Measurements from ENCODE around the gene SNX25.
A peak's percentile ranks its signal among the peaks of the same experiment; 100 is the strongest.

The SNX25 gene

DNA sequence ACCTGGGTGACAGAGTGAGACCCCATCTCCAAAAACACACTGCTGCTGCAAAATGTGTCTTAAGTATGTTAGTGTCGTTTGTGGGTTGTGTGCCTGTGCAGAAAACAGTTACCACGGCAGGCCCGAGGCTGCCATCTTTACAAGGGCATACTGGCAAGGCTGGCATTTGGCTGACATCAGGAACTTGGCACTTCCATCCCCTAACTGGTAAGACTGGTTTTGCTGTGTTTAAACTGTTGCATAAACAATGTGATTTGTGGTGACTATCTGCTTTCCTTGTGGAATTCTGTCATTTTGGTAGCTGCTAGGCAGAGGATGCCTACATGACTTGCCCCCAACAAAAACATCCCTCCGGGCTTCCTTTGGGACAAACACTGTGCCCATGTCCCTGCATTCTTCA lies 174.1 kb downstream of the SNX25 start:
- no peak for DNase-seq

DNA sequence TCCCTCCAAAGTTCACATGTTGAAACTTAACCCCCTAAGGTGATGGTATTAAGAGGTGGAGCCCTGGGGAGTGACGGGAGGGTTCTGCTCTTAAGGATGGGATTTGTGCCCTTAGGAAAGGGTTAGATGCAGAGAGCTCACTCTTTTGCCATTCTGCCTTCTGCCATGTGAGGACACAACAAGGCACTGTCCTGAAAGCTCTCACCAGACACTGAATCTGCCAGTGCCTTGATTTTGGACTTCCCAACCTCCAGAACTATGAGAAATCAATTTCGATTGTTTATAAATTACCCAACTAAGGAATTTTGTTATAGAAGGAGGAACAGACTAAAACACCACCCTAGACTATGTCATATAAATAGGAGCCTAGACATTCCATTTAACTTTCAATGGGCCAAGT lies 174.7 kb downstream of the SNX25 start:
- DNase-seq = no peak

DNA sequence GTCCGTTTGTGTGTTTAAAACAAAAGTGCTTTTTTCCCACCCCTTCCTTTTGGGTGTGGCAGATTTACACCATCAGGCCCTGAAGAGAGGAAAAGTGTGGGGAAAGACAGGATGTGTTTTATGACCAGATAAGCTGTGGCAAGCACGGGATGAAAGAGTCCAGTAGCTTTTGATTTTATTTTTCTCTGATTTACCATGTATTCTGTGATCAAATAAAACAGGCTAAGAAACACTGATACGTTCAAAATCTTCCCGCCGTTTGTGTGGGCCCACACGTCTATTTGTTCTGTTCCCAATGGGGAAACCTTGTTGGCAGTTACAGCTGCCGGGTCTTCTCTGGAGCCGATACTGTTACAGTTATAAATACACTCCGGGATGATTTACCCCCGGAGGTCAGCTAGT lies 175.5 kb downstream of the SNX25 start:
- DNase-seq = no peak

DNA sequence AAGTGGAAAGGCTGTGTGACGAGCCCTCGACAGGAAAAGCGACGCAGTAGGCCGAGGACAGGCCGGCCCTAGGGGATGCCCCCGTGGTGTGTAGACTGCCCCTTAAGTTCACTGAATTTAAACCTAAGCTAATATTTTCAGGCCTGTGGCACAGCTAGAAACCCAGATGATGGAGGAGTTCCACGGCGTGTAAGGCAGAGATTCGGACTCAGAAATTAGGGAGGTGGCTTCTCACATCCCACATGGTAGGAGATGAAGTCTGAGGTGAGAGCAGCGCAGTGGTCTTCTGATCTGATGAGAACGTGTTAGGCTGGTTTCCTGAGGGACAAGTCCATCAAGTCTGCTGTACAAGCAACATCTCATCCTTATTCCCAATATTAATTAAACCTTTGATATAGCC lies 178.6 kb downstream of the SNX25 start:
- DNase-seq = no peak

DNA sequence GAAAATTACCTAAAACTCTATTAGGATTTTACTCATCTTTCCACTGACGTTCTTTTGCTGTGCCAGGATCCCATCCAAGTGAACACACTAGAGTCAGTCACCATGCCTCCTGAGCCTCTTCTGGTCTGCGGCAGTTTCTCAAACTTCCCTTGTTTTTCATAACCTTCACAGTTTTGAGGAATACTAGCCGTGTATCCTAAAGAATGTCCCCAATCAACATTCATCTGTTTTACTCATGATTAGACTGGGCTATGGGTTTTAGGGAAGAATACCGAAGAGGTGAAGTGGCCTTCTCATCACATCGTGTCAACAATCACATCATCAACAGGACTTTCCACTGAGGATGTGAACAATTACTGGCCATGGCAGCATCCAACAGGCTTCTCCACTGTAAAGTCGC lies 181.5 kb downstream of the SNX25 start:
- no peak for DNase-seq

DNA sequence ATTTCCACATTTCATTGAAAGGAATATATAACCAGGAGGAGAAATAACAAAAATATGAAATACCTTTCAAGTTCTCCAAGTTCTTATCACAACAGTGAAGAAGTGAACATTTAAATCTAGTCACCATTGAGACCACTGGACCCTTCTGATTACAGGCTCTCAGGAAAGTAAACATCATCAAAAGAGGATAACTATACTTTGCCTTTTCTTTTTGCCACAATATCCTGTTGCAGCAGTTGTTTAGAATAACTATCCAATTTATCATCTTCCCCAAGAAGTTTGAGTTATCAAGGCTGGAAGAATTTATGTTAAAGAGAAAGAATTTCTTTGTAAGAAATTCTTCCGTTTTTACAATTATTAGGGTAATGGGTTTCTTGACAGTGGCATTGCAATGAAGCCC lies 182.8 kb downstream of the SNX25 start:
- DNase-seq = no peak

DNA sequence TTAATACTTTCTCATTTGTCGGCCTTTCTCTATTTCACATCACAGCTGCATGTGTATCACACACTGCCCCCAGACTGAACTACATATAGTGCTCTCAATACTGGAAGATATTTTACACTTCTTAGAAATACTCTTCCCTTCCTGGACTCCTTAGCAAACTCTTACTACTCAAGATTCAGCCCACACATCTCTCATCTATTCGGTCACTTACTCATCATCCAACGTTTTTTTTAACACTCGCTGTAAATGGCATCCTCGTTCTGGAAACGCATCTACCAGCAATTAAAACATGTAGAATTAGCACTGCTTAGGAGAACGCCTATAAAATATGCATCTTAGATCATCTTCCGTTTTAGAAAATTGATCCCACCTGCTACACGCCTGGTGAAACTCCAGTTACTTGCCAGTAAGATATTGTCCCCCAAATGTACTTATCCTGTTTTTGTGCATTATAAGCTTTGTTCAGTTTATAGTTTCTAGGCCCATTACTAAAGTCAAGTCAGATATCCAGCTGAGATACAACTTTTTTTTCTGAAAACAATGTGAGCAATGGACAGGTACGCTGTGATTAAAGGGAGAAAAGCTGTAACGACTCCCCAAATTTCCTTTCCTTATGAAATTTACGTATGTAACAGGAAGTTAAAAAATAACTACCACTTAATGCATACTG lies 185.3 kb downstream of the SNX25 start:
- DNase-seq = no peak

DNA sequence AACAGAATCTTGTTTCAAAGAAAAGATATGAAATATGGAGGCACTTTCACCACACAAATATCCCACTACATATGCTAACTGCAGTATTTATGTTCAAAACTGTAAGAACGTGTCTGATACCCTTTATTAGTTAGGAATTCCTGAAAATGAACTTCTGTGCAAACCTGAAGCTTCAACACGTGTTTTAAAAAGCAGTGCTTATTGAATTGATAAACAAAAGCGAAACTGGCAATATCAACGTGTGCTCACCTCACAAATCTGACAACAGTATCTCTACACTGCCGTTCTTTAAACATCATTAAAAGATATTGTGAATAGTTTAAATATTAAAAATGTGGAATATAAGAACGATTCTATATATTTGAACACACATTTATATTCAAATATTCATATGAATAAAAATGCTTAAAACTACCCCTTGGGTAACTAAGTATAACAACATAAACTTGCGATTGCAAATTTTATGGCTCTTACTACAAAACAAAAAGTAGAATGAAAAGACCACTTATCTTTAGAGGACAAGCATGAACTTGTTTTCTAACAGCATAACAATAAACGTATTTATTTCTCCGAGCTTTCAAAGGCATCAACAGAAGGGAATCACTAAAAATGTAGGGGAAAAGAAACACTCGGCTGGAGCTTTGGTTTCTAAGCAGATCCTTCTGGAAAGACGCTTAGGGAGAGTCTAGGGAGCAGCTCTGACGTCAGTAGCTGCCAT lies 186.0 kb downstream of the SNX25 start, which contains the start of gene LRP2BP:
Gene LRP2BP (minus strand): TSS at position 687 of the 718 bp plus-strand sequence. CDS start 17,738 bp downstream, outside the sequence.
- no peak for DNase-seq

DNA sequence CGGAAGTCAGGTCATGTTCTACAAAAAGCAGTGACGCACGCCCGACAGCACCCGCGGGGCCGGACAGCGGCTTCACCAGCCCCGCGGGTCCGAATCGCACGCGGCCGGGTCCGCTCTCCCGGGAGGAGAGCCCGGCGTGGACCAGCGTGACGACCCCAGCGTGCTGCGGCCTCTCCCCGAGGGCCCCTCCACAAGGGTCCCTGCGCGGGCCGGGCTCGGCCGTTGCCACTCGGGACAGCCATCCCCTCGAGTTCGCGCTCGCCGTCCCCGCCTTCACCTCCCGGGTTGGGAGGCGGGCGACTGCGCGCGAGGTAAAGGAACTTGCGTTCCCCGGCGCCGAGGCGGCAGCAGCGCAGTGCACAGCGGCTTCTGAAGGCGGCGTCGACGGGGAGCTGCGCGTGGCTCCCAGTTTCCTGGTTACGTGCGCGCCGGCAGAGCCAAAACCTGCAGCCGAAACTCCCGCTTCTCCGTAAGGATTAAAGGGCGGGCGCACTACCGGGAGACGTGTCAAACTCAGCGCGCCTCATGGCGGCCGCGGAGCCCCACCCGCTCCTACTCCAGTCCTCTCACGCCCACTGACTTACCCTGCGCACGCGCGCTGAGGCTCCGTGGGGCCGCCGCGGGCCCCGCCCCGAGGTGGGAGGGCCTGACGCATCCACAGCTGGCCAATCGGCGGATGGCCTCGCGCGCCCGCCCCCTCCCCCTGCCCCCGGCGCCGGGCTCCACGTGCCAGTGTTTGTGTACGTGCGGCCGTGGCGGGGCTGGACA lies 186.7 kb downstream of the SNX25 start:
- DNase-seq = peak; percentile 99

DNA sequence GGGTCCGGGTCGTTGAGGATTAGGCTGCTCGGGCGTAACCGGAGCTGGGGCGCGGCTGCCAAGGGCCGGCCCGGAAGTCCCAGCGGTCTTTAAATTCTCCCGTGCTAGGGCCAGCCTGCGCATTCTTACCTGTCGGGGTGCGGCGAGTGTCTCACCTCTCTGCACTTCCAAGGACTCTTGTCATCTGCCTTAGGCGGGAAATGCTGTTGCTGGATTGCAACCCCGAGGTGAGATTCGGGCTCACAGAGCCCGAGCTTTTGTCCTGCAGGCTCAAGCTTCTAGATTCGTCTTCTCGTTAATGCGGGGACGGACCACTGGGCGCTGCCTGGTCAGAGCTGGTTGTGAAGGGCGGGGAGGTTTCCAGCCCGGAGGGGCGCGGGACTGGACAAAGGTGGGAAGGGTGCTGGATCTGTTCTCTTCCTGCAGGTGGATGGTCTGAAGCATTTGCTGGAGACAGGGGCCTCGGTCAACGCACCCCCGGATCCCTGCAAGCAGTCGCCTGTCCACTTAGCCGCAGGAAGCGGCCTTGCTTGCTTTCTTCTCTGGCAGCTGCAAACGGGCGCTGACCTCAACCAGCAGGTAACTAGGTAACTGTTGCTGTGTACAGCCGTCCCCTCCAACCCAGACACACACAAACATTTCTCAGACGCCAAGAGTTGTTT lies 187.5 kb downstream of the SNX25 start, which contains the start of gene ANKRD37:
Gene ANKRD37 (plus strand): TSS at position 118 of the 662 bp plus-strand sequence. CDS start 83 bp downstream, at position 201.
- DNase-seq = no peak

DNA sequence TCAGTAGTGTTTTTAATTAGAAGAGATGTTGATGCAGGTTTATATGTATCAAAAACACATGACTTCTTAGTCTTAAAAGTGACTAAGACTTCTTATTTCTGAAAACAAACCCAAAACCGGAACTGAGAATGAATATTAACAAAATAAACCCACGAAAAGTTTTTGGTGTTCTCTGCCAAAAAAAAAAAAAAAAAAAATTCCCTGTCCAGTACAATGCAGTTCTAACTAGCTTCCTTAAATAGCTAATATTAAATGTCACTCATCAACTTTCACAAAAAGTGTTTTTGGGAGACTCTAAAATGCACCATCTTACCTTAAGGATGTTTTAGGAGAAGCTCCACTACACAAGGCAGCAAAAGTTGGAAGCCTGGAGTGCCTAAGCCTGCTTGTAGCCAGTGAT lies 189.2 kb downstream of the SNX25 start:
- peak; percentile 54 for DNase-seq

DNA sequence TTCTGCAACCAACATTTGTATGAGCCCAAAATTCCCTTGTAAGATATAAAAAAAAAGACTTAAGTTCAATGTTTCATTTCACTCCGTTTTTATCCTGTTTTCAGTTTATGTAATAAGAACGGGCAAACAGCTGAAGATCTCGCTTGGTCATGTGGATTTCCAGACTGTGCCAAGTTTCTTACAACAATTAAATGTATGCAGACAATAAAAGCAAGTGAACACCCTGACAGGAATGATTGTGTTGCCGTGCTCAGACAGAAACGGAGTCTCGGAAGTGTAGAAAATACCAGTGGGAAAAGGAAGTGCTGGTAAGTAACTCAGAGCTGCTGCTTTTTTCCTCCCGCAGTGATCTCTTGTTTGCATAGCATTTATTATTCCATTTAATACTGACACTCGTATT lies 190.1 kb downstream of the SNX25 start:
- DNase-seq = no peak

DNA sequence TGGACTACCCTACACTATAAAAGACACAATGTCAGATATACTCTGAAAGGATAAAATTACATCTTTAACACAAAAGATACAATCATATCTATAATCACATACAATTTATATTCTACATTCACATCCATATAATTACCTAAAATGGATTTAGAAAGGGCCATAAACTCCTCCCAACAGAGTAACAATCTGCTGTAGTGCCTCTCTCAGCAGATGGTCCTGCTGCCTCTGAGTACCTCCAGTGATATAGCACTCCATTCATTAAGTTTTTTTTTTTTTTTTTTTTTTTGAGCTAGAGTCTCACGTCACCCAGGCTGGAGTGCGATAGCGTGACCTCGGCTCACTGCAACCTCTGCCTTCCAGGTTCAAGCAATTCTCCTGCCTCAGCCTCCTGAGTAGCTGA lies 194.6 kb downstream of the SNX25 start:
- DNase-seq = no peak

DNA sequence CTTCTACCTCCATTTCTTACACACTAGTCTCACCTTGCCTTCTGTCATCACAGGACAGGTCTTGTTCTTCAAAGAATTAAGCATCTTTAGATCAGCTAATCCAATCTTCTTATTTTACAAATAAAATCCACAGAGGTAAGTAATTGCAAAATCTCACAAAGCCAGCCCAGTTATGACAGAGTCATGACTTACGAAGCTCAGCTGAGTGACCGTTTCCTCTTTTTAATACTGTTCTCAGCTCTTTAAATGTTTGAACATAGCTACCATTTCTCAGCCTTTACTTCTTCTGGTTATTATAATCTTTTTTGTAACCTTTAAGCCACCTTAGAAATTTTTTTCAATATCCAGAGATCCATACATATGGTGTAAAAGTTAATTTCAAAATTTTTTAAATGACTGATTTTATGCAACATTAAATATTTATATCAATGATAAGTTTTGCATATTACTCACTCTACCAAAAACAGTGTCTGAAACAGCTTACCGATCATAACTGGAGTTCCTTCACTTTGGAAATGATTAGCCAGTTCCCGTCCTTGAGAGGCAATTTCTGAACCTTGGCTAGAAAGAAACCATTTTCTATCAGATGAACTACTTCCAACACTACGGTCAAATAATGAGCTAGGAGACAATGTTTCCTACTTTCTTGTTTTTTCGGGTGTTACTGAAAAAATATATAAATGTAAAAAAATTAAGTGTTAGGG lies 196.1 kb downstream of the SNX25 start:
- peak; percentile 76 for DNase-seq

DNA sequence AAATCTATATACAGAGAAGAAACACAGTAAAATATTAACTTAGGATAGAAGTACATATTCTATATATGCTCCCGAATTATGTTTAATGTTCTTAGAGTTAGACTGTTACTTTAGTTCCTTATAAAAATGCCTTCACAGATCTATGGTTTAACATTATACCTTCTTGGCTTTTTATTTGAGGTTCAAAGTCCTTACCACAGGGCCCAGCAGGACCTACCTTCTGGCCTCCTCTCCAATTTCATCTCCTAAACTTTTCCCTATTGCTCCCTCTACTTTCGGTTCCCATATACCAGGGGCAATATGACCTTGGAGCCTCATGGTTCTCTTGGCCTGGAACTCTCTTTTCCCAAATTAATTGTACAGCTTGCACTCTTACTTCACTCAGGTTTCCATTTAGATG lies 199.0 kb downstream of the SNX25 start:
- no peak for DNase-seq

DNA sequence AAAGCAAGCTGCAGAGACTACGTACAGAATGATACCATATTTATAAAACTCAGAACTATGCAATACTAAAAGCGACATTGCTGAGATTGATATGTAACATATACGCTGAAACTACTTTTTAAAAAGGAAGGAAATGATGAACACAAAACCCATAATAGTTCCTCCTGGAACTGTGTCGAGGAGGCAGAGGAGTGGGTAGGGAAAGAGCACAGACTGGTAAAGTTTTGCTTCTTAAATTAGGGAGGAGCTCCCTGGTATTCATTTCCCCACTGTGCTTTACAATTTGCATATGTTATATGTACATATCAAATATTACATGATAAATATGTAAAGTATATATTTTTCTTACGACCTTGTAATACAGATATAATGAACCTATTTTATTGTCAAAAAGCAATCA lies 202.5 kb downstream of the SNX25 start:
- peak; percentile 71 for DNase-seq

DNA sequence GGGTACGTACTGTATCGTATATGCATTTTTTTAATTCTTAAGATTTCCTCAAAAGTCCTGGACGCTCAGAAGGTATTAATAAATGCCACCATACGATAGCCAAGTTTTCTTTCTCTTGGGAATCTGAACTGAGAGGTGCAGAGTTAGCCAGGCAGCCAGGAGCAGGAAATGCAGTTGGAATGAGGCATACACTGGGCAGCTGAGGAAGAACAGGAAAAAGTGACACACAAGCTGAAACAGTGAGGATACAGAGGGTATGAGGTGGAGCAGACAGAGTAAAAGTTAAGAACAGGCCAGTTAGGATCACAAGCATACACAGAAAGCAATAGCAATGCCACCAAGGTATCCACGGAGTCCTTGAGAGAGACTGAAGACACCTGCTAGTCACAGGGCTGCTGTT lies 203.0 kb downstream of the SNX25 start:
- DNase-seq = no peak

All from suppressor macrophage treated with lipopolysaccharide for 4 hours (primary cell).